Lower leg skin (tissue), 3 donors: ENCODE results near the gene GNLY.

Source experiments
- POLR2A ChIP-seq, 2 donors: fragments of 450-650 bp; IDR thresholded peaks; one replicate each; pipeline ENCODE4 v1.6.1; 2016 to 2017; ENCODE audit warnings: antibody characterized with exemption in 2 of 2, mild to moderate bottlenecking in 1 of 2, moderate library complexity in 1 of 2
- TF ChIP-seq, protein P1 (sequence below), 3 donors: fragments of 450-650 bp; IDR thresholded peaks; one replicate each; pipeline ENCODE4 v1.5.1; 2016; ENCODE audit warnings: antibody characterized with exemption in 3 of 3, mild to moderate bottlenecking in 3 of 3, moderate library complexity in 2 of 3

DNA sequence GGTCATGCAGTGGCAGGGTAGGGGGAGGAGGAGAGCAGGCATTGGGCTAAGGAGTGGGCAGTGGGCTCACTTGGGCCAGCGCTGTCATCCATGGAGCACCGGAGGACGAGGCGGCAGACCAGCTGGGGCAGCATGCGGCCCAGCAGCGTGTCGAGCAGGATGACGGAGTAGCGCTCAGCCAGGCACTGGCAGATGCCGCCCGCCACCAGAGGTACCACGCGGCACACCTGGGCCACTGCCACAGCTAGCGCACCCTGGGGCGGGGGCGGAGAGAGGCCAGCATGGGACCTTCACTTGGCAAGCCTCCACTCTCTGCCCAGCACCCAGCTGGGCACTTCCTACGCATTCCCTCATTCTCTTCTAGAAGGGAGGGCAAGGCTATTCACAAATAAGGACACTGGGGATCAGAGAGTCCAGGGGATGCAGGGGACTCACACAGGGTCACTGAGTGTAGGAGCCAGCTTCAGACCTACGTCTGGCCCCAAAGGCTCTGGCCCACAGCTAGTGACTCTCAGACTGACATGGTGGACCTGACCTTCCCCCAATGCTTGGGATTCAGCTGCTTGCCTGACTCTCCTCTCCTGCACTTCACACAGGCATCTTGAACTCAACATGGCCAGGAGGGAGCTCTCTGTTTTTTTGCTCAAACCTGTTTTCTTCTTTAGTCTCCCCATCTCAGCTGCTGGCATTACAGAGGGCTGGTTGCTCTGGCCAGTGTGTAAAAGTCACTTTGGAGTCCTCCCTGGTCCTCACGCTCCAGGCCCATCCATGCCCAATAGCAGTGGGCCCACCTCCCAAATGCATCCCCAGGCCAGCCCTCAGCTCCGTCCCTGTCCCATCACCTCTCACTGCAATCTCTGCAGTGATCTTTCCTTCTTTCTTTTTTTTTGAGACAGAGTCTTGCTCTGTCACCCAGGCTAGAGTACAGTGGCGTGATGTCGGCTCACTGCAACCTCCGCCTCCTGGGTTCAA lies 30.3 kb upstream of the GNLY start:
- TF ChIP-seq POLR2A (IDR thresholded peaks at IDR 0.05), result no peak
- TF ChIP-seq, protein P1, sequence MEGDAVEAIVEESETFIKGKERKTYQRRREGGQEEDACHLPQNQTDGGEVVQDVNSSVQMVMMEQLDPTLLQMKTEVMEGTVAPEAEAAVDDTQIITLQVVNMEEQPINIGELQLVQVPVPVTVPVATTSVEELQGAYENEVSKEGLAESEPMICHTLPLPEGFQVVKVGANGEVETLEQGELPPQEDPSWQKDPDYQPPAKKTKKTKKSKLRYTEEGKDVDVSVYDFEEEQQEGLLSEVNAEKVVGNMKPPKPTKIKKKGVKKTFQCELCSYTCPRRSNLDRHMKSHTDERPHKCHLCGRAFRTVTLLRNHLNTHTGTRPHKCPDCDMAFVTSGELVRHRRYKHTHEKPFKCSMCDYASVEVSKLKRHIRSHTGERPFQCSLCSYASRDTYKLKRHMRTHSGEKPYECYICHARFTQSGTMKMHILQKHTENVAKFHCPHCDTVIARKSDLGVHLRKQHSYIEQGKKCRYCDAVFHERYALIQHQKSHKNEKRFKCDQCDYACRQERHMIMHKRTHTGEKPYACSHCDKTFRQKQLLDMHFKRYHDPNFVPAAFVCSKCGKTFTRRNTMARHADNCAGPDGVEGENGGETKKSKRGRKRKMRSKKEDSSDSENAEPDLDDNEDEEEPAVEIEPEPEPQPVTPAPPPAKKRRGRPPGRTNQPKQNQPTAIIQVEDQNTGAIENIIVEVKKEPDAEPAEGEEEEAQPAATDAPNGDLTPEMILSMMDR (IDR thresholded peaks at IDR 0.05), result no peak
